Measurements from ENCODE around the gene CHRM4.

Gene CHRM4

GRCh38 chr11:46407635-46408034 is 16.1 kb upstream of the CHRM4 start:
- TF ChIP-seq, protein P1, sequence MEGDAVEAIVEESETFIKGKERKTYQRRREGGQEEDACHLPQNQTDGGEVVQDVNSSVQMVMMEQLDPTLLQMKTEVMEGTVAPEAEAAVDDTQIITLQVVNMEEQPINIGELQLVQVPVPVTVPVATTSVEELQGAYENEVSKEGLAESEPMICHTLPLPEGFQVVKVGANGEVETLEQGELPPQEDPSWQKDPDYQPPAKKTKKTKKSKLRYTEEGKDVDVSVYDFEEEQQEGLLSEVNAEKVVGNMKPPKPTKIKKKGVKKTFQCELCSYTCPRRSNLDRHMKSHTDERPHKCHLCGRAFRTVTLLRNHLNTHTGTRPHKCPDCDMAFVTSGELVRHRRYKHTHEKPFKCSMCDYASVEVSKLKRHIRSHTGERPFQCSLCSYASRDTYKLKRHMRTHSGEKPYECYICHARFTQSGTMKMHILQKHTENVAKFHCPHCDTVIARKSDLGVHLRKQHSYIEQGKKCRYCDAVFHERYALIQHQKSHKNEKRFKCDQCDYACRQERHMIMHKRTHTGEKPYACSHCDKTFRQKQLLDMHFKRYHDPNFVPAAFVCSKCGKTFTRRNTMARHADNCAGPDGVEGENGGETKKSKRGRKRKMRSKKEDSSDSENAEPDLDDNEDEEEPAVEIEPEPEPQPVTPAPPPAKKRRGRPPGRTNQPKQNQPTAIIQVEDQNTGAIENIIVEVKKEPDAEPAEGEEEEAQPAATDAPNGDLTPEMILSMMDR (IDR thresholded peaks at IDR 0.05; ENCODE audit: insufficient read depth, low read depth, low read length, missing control alignments): no peak
- no peak for DNase-seq (ENCODE audit: low read depth)
- H3K4me3 ChIP-seq (ENCODE audit: low read depth, low read length): no peak overlapping the region

- no peak for DNase-seq (ENCODE audit: low read depth)
- TF ChIP-seq, protein P1 (IDR thresholded peaks at IDR 0.05; ENCODE audit: insufficient read depth, low read depth, low read length, missing control alignments): no peak
Observed at GRCh38 chr11:46404476-46405017, 13.0 kb upstream of the CHRM4 start.

GRCh38 chr11:46402957-46403902 is 11.7 kb upstream of the CHRM4 start:
- no peak for DNase-seq (ENCODE audit: low read depth)
- TF ChIP-seq, protein P1 (IDR thresholded peaks at IDR 0.05; ENCODE audit: insufficient read depth, low read depth, low read length, missing control alignments): no peak
- no peak overlapping the region for H3K4me3 ChIP-seq (ENCODE audit: low read depth, low read length)

More at GRCh38 chr11:46404476-46405017, 13.0 kb upstream of the CHRM4 start:
- H3K4me3 ChIP-seq (ENCODE audit: low read depth, low read length): no peak overlapping the region

DNA sequence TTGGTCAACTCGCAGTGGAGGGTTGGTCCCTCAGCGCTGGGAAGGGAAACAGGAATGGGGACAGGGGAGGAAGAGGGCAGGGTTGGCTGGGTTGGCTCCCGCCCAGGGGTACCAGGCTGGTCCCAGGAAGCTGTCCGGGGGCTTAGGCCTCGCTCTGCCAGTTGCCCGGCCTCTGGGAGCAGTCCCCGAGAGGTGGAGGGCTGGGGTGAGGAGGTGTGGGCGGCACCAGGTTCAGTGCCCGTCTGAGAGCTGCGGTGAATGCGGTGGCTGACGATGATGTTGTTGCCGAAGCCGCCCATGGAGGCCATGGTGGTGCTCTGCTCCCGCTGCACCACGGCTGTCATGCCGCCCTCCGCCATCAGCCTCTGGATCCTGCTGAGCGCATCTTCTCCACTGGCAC is 6.0 kb upstream of the CHRM4 start:
- H3K4me3 ChIP-seq (ENCODE audit: low read depth, low read length): no peak overlapping the region
- DNase-seq (ENCODE audit: low read depth): no peak
- TF ChIP-seq, protein P1 (IDR thresholded peaks at IDR 0.05; ENCODE audit: insufficient read depth, low read depth, low read length, missing control alignments): no peak

- H3K4me3 ChIP-seq (ENCODE audit: low read depth, low read length): no peak overlapping the region
- DNase-seq (ENCODE audit: low read depth): no peak
- TF ChIP-seq, protein P1 (IDR thresholded peaks at IDR 0.05; ENCODE audit: insufficient read depth, low read depth, low read length, missing control alignments): no peak
Observed at GRCh38 chr11:46393759-46394158, 2.2 kb upstream of the CHRM4 start.

DNA sequence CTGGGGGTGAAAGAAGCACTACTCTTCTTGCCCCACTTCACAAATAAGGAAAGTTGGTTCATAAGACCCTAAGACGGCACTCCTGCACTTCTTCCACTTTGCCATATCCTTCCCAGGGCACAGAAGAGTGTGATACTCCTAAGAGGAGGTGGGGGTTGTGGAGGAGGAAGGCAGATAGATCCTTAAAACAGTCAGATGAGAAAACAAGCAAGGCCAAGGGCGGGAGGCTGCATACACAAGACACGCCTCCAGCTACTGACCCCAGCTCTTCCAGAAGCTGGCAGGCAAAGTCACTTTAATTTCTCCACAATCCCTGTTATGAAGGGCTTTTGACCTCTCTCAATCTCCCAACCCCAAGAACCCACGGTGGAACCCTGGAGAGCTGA is 1.6 kb upstream of the CHRM4 start:
- TF ChIP-seq, protein P1 (IDR thresholded peaks at IDR 0.05; ENCODE audit: insufficient read depth, low read depth, low read length, missing control alignments): no peak
- no peak for DNase-seq (ENCODE audit: low read depth)
- no peak overlapping the region for H3K4me3 ChIP-seq (ENCODE audit: low read depth, low read length)
